Natural killer cell treated with Interleukin-12 subunit alpha and Interleukin-12 subunit beta and Interleukin-15 and Interleukin-18, amount 100 ng/mL, for 72 hours (primary cell): Measurements from ENCODE around the gene UVSSA. TPM values are rescaled to one million over a fixed set of nuclear protein-coding genes. Genes with fewer than 3 reads are reported as not detected.

ENCODE experiments used
- total RNA-seq, 2 donors: library from RNA; stranded (reverse); gene quantifications; one replicate each; pipeline ENCODE4 v1.2.3, GENCODE V29; 2022

The UVSSA gene
- total RNA-seq, 2 donors from 2014 or later = 19.6 to 25.1 TPM

Other genes starting within 250 kb of the UVSSA start
- 1 to 10 TPM in 1 of 2 donors, under 1 TPM in 1; 0.89 to 1.5 TPM for gene RNF212, start 233.6 kb upstream of the UVSSA start, total RNA-seq
- 10 to 100 TPM in 1 of 2 donors, 1 to 10 TPM in 1; 1.5 to 13.6 TPM for gene SPON2, start 174.6 kb upstream of the UVSSA start, total RNA-seq
- gene CTBP1, start 98.1 kb upstream of the UVSSA start, total RNA-seq = 100 to 1,000 TPM; 109 to 245 TPM
- 10 to 100 TPM; 60.1 to 93.7 TPM for gene MAEA, start 57.3 kb upstream of the UVSSA start, total RNA-seq
- gene NKX1-1, start 59.2 kb downstream of the UVSSA start, total RNA-seq = not detected